Astrocyte of the hippocampus (primary cell): Measurements from ENCODE around the gene UBE2V1.

Experiments used
- DNase-seq: peaks from one replicate; pipeline ENCODE4 v3.0.0; 2011; ENCODE audit warnings: low read depth, low spot score

UBE2V1 gene

DNA sequence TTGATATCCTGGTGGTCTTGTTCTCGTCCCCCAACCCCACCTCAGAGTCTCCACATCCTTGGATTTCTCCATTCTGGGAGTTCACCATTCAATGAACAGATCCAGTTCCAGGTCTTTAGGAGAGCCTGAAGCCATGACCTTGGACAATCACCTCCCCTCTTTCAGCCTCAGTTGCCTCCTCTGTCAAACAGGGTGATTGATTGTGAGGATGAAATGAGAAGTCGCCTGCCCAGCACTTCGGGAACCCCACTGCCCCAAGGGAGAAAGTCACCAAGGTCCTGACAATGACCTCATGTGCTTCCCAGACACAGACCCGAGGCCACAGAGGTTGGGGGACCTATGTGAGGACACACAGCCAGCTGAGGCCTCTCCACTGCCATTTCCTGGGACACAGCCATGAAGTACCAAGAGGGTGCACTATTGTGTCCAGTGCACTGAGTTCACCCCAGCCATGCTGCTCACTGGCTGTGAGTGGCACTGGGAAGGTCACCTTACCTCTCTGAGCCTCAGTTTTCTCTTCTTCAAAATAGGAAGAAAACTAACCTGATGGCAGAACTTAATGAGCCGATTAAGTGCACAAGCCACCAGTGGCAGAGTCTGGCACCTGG is 68.5 kb downstream of the UBE2V1 start:
- DNase-seq = no peak

DNA sequence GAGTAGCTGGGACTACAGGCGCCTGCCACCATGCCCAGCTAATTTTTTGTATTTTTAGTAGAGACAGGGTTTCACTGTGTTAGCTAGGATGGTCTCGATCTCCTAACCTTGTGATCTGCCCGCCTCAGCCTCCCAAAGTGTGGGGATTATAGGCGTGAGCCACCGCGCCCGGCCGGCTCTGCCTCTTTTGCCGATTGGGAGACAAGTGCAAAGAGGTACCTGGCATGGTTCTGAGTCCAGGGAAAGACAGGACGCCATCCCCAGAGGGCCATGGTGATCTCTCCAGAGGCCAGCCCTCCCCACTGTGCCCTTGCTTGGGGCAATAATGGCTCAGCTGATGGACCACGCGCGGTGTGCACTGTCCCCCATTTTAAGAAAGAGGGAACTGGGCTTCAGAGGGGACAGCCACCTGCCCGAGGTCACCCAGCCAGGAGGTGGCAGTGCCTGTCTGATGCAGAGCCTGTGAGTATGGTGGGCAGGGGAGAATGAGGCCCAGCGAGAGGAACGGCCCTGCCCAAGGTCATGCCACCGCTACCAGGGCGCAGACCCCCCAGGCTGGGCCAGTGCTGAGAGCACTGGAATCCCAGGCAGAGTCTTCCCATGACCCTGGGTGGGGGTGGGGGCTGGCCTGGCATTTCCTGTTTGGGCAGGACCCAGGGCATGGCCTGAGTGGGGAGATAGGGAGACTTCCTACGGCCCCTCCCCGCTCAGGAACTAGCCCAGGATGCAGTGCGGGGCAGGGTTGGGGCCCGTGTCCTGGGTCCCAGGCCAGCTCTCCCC is 69.2 kb downstream of the UBE2V1 start:
- DNase-seq = no peak

DNA sequence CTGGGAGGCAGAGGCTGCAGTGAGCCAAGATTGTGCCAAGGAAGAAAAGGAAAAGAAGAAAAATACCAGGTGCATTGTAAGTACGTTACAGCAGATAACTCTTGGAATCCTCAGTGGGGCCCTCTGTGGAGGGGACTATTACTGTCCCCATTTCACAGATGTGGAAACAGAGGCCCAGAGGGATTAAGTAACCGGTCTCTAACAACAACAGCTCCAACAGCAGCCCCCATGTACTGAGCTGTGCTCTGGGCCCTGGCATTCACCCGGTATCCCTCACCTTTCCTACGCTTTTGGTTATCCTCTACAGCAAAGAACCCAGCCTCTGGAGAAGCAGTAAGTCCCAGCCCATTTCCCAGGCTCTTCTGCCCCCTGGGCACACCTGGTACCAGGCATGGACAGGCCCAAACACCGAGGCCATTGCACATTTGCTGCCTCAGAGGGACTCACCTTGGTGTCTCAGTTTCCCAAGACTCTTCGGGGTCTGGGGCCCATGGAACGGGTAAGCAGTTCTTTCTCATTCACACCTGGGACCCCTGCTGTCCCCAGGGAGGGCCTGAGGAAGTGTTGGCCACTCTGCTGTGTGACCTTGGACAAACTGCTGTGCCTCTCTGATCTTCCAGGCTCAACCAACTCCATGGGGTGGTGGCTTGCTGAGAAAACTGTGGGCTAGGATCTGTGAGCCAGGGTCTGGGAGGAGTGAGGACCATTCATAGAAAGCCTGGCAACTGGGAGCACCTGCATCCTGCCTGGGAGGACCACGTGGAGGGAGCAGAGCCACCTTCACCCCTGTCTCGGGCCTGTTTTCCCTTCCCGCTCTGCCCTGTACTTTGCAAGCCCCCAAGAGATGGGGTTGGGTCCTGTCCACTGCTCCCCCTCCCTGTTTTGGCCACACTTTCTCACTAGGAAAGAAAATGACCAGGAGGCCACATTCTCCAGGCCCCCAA is 70.3 kb downstream of the UBE2V1 start:
- no peak for DNase-seq

DNA sequence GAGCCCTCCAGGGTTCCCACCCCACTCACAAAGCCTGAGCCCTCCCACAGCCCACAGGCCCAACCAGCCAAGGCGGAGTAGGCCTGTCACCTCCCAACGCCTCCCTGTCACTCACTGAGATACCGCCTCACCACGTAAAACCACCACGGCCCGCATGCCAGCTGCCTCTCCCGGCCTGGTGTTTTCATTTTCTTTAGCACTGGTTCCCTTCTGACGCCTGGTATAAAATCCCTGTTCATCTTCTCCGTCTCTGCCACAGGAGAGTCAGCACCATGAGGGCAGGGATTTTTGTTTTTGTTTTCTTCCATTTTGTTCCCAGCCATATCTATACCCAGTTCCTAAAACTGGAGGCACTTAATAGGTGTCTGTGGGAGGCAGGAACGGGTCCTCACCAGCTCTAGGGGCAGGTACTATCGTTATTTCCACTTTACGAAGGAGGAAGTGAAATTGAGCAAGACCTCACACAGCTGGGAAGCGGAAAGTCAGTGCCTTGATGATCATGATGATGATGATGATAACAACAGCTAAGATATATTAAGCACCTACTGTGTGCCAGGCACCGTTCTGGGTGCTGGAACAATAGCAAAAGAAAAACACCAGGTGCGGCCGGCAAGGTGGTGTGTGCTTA is 71.6 kb downstream of the UBE2V1 start:
- DNase-seq = no peak

DNA sequence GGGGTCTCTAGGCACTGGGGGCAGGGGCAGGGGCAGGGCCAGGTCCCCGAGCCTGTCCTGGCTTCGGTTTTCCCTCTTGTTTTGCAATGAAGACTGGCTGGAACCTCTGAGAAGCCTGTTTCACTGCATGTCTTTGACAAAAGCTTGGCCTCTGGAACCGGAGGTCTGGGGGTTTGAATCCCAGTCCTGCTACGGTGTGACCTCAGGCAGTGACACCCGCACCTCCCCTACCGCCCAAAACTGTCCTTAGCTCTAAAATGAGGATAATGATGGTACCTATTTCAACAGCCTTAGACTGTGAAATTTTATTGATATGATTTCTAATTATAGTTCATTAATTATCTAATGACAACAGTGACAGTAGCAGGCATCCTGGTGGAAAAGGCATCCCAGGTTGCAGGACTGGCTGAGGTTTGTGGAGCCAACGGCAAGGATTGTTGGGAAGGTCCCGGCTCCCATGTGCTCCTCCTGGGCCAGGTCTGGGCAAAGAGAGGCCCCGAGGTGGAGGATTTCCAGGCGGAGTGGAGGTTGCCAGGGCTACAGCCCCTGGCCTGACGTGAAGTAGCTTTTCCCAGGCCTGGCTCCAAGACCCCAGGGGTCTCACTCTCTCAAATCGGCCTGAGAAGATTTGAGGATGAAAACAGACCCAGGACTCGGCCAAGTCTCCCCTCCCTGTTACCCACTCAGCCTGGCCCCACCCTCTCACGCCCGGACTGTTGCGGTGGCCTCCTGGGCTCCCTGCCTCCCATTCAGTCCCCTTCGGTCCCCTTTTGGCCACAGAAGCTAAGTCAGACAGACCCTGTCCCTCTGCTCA is 72.3 kb downstream of the UBE2V1 start:
- DNase-seq = no peak

DNA sequence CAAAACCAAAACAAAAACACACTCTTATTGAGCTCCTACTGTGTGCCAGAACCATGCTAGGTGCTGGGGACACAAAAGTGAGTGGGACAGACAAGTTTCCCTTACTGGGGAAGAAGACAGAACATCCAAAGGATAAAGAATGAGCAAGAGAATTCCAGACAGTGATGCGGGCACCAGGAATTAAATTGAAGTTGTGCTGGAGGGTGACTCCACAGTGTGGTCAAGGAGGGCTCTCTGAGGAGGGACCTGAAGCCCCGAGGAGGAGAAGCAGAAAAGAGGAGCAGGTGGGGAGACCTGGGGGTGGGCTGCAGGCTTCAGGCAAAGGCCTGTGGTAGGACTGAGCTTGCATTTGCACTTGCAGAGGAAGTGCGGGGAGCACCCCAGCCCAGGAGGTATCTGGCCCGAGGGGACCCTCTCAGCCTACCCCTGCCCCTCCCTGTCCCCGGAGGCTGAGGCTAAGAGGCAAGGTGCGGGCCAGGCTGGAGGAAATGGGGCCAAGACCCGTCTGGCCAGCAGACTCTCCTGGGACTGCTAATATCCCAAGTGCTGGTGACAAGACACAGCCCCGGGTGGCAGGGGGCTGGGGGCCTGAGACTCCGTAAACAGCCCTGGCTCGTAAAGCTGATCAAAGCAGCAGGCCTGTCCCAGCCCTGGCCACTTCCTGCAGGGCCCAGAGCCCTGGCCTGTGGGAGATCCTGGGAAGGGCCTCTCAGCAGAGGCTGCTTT is 73.1 kb downstream of the UBE2V1 start:
- DNase-seq = no peak

DNA sequence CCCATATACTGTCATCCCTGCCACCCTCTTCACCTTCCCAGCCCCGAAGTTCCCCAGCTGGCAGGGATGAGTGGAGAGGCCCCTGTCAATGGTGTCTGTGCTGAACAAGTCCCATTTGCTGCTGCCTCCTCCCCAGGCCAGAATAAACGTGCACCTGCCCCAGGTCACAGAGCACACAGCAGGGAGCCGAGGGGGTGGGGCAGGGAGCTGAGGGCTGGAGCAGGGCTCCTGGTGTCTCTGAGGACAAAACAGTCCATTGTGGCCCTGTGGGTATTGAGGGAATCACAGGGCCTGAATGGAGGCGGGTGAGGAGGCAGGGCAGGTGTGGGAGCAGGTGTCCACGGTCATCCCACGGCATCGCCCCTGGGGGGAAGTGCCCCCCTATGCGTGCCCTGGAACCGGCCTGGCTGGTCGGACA is 74.4 kb downstream of the UBE2V1 start:
- no peak for DNase-seq

DNA sequence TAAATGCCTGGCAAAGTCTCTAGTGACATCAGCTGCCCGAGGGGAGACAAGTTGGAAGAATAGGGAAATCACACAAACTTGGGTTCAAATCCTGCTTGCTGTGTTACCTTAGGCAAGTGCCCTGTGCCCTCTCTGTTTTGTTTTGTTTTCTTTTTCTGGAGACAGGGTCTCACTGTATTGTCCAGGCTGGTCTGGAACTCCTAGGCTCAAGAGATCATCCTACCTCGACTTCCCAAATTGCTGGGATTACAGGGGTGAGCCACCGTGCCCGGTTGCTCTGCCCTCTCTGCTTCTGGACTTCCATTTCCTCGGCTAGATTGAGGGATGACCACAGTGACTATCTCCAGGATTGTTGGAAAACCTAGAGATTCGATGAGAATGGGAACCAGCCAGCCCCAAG is 74.8 kb downstream of the UBE2V1 start:
- no peak for DNase-seq

DNA sequence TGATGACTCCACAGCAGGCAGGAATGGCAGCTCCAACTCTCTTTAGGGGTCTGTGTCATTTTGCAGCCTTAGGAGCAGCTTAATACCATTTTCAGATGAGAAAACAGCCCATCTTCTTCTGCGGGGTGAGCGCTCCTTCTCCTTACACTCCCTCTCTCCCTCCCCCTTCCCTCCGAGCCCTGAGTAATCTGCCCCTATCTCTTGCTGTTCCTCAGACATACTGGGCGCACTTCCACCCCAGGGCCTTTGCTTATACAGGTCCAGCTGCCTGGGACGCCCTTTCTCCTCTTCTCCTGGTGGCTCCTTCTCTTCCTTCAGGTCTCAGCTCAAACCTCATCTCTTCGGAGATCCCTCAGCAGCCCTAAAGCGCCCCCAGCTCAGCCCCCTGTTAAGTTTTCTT is 75.4 kb downstream of the UBE2V1 start:
- no peak for DNase-seq

DNA sequence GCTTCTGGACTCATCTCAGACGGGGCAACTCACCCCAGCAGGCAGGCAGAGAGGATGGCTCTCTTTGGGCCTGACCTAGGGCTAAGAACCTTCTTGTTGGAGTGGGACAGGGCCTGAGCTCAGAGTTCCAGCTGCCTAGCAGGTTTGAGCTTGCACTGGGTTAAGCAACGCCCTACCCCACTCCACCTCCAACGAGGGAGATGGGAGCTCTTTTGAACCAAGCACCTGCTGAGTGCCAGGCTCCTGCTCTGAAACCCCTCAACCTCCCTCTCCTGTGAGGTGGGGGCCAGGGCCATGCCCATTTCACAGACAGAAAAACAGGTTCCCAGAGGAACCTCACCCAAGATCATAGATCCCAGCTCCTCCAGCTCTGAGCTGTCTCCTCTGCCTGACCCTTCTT is 75.8 kb downstream of the UBE2V1 start:
- no peak for DNase-seq

DNA sequence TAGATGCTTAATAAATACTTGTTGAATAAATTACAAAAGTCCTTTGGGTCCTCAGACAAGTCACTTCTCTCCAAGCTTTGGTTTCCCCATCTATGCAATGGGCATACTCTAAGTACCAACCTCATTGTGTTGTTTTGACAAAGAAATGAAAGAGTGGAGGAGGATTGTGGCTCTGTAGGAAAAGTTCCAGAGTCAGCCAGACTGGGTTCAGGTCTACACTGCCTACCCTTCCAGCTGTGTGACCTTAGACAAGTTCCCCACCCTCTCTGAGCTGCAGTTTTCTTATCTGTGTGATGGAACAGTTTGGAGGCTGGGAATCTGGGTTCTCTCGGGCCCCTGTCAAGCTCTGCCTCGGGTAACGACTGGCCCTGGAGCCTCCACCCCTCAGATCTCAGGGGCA is 76.2 kb downstream of the UBE2V1 start:
- DNase-seq = no peak

DNA sequence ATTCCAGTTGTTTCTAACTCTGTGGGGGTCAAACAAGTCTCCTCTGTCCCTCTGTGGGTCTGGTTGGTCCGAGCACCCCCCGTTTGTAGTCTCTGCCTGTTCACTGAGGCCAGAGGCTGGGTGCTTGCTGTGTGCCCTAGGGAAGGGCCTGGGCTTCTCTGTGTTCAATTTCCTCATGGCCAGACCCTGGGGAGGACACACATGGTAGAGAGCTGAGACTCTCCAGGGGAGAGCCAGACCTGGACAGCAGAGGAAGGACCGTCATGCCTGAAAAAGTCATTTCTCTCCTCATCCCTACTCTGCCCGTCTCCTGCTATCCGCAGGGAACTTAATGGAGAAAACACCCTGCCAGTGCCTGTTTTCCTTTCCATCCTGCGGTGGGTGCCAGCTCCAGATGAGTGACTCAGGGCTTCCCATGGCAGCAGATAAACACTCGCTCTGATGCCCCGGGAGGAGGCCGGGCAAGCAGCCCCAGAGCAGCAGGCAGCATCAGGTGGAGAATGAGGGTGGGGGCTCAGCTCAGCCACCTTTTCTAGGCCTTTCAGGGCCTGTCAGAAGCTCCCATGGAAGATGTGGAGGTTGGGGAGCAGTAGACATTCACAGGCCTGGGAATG is 78.3 kb downstream of the UBE2V1 start:
- DNase-seq = peak; percentile 91

DNA sequence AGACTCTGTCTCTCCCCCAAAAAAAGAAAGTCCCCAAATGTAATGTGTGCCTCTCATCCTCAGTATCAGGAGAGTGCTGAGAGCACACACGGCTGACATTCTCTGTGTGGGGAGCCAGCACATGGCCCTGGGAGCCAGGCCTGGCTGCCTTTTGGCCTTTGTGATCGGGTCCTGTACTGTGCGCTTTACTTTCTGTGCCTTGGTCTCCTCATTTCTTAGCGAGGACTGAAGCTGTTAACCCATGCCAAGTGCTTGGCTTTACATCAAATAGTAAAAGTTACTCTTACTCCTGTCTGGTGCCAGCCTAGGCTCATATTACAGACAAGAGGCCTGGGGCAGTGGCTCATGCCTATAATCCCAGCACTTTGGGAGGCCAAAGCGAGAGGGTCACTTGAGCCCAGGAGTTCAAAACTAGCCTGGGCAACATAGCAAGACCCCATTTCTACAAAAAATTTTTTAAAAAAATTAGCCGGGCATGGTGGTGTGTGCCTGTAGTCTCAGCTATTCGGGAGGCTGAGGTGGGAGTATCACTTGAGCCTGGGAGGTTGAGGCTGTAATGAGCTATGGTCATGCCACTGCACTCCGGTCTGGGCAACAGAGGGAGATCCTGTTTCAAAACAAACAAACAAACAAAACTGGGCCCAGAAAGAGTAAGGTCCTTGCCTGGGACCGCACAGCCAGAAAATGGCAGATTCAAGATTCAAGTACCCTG is 79.8 kb downstream of the UBE2V1 start:
- DNase-seq = no peak
